Adrenal gland (tissue), 5 donors: Measurements from ENCODE around the gene CCDC9.
A peak's percentile ranks its signal among the peaks of the same experiment; 100 is the strongest.

Source experiments
- CTCF ChIP-seq, 6 experiments: fragments of 450-650 bp in 4 of 6; fragments of 200-600 bp in 2 of 6; sonication (generic) in 1 of 6; IDR thresholded peaks; 1 replicate in 5 of 6; 2 replicates in 1 of 6; pipeline versions ENCODE4 v1.5.1 to v1.8.0; 2016 to 2021; ENCODE audit warnings: antibody characterized with exemption in 6 of 6, mild to moderate bottlenecking in 2 of 6, moderate library complexity in 1 of 6
- POLR2A ChIP-seq, 2 donors: fragments of 450-650 bp; IDR thresholded peaks; one replicate each; pipeline ENCODE4 v1.6.1; 2017; ENCODE audit warnings: antibody characterized with exemption in 2 of 2, mild to moderate bottlenecking in 2 of 2, moderate library complexity in 1 of 2
- donor health status: DM: no; HTN: no; CAD: no.

GRCh38 chr19:47272448-47273312, 16.4 kb downstream of the CCDC9 start:
- TF ChIP-seq CTCF (IDR thresholded peaks at IDR 0.05), result peak in 1 of 6 experiments; percentile 16
- no peak for TF ChIP-seq POLR2A (IDR thresholded peaks at IDR 0.05)
